HG02938 (cell line): ENCODE results near the gene SPINT4.
"Not testable (repeated sequence)": the region's sequence is repeated elsewhere in the genome, so short reads cannot be mapped to it uniquely, and the experiment has no call there.

ENCODE experiments used
- ATAC-seq: cut with Tn5 transposase; IDR thresholded peaks from one replicate; pipeline ENCODE4 v1.9.1; 2021; ENCODE audit warnings: mild to moderate bottlenecking, moderate library complexity; ENCODE audit not compliant: unreplicated experiment

The SPINT4 gene

DNA sequence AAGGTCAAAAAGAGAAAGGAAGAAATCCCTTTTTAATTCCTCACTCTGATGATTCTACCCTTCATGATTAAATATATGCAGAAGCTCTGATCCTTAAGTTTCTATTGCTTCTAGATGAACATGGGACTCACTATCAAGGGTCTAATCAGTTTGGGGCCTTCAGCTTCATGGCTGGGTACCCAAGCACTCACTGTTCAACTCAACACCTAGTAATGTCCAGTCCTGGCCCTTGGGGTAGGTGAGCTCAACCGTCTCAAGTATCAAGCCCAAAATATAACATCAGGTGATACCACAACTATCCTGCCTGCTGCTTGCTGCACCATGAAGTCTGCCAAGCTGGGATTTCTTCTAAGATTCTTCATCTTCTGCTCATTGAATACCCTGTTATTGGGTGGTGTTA is at the start of gene SPINT4:
TSS of gene SPINT4 (plus strand) at position 301 of the 400 bp plus-strand sequence. CDS start at position 322, 21 bp downstream.
- no peak for ATAC-seq

DNA sequence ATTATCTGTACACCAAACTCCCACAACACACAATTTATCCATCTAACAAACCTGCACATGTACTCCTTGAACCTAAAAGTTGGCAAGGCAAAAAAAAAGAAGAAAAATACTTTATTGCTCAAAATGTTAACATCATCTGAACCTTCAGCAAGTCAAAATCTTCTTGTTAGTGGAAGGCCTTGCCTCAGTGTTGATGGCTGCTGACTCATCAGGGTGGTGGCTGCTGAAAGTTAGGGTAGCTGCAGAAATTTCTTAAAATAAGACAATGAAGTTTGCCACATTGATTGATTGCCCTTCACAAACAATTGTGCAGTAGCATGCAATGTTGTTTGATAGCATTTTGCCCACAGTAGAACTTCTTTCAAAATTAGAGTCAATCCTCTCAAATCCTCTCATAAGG is 49.4 kb upstream of the SPINT4 start:
- ATAC-seq, result no peak

DNA sequence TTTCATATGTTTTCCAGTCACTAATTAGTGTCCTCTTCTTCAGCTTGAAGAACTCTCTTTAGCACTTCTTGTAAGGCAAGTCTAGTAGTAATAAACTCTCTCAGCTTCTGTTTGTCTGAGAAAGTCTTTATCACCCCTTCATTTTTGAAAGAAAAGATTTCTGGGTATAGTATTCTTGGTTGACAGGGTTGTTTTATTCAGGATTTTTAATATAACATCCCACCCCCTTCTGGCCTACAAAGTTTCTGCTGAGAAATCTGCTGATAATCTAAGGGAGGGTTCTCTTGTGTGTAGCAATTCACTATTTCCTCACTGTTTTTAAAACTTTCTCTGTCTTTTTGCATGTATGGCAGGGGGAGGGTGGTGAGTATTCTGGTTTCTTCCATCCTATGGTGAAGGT is 42.5 kb upstream of the SPINT4 start:
- no peak for ATAC-seq

GRCh38 chr20:45685896-45686295 is 36.3 kb upstream of the SPINT4 start:
- no peak for ATAC-seq

GRCh38 chr20:45693346-45693745 is 28.8 kb upstream of the SPINT4 start:
- ATAC-seq, result not testable (repeated sequence)

DNA sequence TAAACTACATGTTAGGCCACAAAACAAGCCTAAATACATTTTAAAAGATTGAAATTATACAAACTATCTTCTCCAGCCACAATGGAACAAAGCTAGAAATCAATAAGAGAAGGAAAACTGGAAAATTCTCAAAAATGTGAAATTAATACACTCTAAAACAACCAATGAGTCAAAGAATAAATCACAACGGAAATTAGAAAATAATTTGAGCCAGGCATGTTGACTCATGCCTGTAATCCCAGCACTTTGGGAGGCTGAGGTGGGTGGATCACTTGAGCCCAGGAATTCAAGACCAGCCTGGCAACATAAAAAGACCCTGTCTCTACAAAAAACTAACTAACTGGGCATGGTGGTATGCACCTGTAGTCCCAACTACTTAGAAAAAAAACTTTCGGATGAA is 26.7 kb upstream of the SPINT4 start:
- no peak for ATAC-seq

DNA sequence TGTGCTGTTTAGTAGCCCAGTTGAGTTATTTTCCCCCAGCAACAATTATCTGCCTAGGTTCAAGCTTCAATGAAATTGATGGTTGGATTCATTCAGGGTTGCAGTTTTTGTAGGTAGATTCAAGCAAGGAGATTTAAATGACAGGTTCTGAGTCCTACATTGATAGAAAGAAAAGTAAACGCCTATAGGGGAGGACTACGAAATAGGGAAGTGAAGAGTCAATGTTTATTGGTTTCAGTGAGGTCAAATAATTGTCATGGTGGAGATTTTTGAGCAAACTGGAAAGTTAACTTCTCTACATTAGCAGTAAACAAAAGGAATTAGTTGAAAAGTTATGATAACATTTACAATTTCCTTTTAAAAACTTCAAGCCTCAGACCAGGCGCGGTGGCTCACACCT is 21.0 kb upstream of the SPINT4 start:
- no peak for ATAC-seq

DNA sequence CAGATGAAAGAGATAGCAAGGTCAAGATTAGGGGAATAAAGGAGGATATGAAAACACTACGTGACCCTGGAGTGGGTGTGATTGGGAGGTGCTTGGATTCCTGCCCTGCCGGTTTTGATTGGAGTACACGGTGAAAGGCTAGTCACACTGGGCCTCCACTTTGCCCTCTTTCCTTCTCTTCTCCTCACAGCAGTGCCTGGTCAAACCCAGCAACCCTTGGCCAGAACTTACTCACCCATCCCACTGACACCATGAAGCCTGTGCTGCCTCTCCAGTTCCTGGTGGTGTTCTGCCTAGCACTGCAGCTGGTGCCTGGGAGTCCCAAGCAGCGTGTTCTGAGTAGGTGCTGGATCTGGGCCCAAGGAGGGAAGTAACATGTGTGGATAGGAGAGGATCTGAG is 20.3 kb upstream of the SPINT4 start, which contains the start of gene WFDC13:
TSS of gene WFDC13 (plus strand) at position 166 of the 400 bp plus-strand sequence. CDS start at position 252, 86 bp downstream.
- no peak for ATAC-seq

- ATAC-seq, result no peak
These were observed 17.0 kb upstream of the SPINT4 start, which contains the start of gene WFDC10B for GRCh38 chr20:45704969-45705637. Gene WFDC10B (minus strand): TSS chr20:45705019. CDS start chr20:45685992, 19,027 bp downstream.

DNA sequence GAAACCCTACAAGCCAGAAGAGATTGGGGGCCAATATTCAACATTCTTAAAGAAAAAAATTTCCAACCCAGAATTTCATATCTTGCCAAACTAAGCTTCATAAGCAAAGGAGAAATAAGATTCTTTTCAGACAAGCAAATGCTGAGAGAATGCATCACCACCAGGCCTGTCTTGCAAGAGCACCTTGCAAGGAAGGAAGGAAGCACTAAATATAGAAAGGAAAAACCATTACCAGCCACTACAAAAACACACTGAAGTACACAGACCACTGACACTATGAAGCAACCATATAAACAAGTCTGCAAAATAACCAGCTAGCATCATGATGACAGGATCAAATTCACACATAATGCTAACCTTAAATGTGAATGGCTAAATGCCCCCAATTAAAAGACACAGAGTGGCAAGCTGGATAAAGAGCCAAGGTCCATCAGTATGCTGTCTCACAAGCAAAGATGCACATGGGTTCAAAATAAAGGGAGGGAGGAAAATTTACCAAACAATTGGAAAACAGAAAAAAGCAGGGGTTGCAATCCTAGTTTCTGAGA is 5.9 kb upstream of the SPINT4 start:
- not testable (repeated sequence) for ATAC-seq

- no peak for ATAC-seq
These were observed 3.0 kb downstream of the SPINT4 start for GRCh38 chr20:45725134-45725533.

- no peak for ATAC-seq
These were observed 4.9 kb downstream of the SPINT4 start for GRCh38 chr20:45727044-45727443.

DNA sequence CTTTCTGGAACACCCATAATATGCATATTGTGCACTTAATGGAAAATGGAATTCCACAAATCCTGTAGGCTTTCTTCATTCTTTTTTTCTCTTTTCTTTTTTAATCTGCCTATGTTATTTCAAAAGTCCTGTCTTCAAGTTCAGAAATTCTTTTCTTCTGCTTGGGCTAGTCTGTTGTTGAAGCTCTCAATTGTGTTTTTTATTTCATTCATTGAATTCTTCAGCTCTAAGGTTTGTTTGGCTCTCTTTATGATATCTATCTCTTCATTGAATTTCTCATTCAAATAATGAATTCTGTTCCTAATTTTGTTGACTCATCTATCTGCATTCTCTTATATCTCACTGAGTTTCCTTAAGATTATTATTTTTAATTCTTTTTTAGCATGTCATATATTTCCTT is 10.1 kb downstream of the SPINT4 start:
- no peak for ATAC-seq

GRCh38 chr20:45735552-45735951 is 13.4 kb downstream of the SPINT4 start:
- ATAC-seq, result no peak

DNA sequence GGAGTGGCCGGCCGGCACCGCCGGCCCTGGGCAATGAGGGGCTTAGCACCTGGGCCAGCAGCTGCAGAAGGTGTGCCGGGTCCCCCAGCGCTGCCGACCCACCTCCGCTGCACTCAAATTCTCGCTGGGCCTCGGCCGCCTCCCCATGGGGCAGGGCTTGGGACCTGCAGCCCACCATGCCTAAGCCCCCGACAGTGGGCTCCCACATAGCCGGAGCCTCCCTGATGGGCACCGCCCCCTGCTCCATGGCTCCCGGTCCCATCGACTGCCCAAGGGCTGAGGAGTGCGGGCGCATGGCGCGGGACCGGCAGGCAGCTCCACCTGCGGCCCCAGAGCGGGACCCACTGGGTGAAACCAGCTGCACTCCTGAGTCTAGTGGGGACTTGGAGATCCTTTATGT is 13.8 kb downstream of the SPINT4 start:
- ATAC-seq, result no peak

DNA sequence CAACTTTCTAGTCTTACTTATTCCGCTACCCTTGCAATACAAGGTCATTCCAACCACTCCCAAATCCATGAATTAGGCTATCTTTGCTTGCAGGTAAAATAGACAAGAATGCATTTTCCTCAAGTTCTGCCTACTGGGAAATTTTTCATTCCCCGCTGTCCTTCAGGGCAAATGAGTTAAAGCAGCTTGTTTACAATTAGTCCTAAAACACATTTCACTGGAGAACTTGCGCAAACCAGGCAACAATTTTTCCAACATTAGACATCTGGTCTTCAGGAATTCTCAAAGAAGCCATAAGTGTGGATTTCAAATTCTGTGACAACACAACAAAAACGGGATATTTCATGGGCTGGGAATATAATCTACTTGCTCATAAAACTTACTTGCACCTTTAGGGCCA is 20.4 kb downstream of the SPINT4 start:
- ATAC-seq, result no peak

- no peak for ATAC-seq
These were observed 22.9 kb downstream of the SPINT4 start for GRCh38 chr20:45745015-45745414.

DNA sequence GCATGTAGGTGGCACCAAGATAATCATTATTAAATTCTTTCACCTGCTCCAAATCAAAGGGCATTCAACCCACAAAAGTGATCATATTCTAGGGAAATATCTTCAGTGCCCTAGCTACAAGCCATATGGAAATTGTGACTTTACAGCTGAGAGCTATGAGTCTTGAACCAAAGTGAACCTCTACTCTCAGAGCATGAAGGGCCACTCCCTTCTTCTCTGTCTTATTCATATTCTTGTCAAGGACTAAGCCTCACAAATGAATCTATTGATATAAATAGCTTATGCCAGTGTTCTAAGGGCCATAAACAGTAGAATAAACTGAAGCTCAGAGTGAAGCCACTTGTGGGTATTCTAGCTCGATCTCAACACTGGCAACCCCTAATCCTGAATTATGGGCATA is 29.6 kb downstream of the SPINT4 start:
- no peak for ATAC-seq

DNA sequence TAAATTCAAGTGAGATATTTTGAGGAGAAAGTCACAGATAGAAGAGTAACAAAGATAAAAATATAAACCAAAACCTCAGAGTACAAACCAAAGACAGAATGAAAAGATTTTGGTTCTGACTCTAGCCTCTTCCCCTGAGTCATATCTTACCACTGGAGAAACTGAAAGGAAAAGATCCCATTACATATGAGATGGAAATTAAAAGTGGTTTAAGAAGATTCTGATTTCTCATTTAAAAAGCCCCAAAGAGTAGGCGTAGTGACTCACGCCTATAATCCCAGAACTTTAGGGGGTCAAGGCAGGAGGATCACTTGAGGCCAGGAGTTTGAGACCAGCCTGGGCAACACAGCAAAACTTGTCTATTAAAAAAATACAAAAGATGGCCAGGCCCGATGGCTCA is 30.6 kb downstream of the SPINT4 start:
- no peak for ATAC-seq

- no peak for ATAC-seq
These were observed 35.9 kb downstream of the SPINT4 start for GRCh38 chr20:45758096-45758495.

DNA sequence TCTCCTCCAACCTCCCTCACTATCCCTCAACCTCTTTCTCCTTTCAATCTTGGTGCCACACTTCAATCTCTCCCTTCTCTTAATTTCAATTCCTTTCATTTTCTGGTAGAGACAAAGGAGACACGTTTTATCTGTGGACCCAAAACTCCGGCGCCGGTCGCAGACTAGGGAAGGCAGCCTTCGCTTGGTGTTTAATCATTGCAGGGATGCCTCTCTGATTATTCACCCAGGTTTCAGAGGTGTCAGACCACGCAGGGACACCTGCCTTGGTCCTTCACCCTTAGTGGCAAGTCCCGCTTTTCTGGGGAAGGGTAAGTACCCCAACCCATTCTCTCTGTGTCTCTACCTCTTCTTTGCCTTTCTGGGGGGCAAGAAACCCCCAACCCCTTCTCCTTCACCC is 37.8 kb downstream of the SPINT4 start:
- not testable (repeated sequence) for ATAC-seq

- ATAC-seq, result not testable (repeated sequence)
These were observed 39.8 kb downstream of the SPINT4 start for GRCh38 chr20:45761966-45762365.
